DND-41 (cell line): Measurements from ENCODE around the gene FAM53B.

Experiments
- ATAC-seq: fragments of 200-7000 bp; cut with Tn5 transposase; 3 replicates; pipeline ENCODE4 v1.9.1; 2021; ENCODE audit warnings: low read depth; ENCODE audit not compliant: insufficient read depth
- DNase-seq: peaks from one replicate; pipeline ENCODE4 v3.0.0-alpha.2; 2020
- H2AFZ ChIP-seq: 2 replicates; pipeline ENCODE4 v1.6.0; 2012; ENCODE audit warnings: low read depth, low read length
- H3K27ac ChIP-seq: 2 replicates; pipeline ENCODE4 v1.5.1; 2012; ENCODE audit warnings: low read length, inconsistent platforms
- H3K27me3 ChIP-seq: fragments of 200-600 bp; sonication (generic); 2 replicates; pipeline ENCODE4 v1.6.0; 2012; ENCODE audit warnings: low read length, mild to moderate bottlenecking, inconsistent platforms; ENCODE audit not compliant: insufficient read depth, poor library complexity
- H3K36me3 ChIP-seq: 2 replicates; pipeline ENCODE4 v1.5.1; 2012; ENCODE audit warnings: low read length, inconsistent platforms; ENCODE audit not compliant: insufficient read depth
- H3K4me1 ChIP-seq: 2 replicates; pipeline ENCODE4 v1.5.1; 2012; ENCODE audit warnings: mild to moderate bottlenecking, low read length; ENCODE audit not compliant: insufficient read depth
- H3K4me2 ChIP-seq: 2 replicates; pipeline ENCODE4 v1.6.0; 2012; ENCODE audit warnings: mild to moderate bottlenecking, moderate library complexity, low read length, inconsistent platforms; ENCODE audit not compliant: insufficient read depth
- H3K4me3 ChIP-seq, 2 experiments: fragments of 200-600 bp in 1 of 2; shearing (Covaris generic) in 1 of 2; 2 replicates each; pipeline ENCODE4 v1.5.1; 2012 to 2016; ENCODE audit warnings: inconsistent platforms in 2 of 2, low read length in 2 of 2, mild to moderate bottlenecking in 2 of 2, low read depth in 1 of 2, moderate library complexity in 1 of 2
- H3K79me2 ChIP-seq: 2 replicates; pipeline ENCODE4 v1.6.0; 2012; ENCODE audit warnings: low read length, inconsistent platforms; ENCODE audit not compliant: insufficient read depth
- H3K9ac ChIP-seq: 2 replicates; pipeline ENCODE4 v1.6.0; 2012; ENCODE audit warnings: low read depth, mild to moderate bottlenecking, inconsistent platforms, low read length, moderate library complexity
- H3K9me3 ChIP-seq: 2 replicates; pipeline ENCODE4 v1.5.1; 2012; ENCODE audit warnings: low read length, moderate library complexity, mild to moderate bottlenecking, inconsistent platforms; ENCODE audit not compliant: insufficient read depth, severe bottlenecking
- H4K20me1 ChIP-seq: 2 replicates; pipeline ENCODE4 v1.6.0; 2012; ENCODE audit warnings: low read length; ENCODE audit not compliant: insufficient read depth
- EZH2 ChIP-seq: IDR thresholded peaks from 3 replicates; pipeline ENCODE4 v1.6.1; 2012; ENCODE audit warnings: borderline replicate concordance, low read depth, mild to moderate bottlenecking, moderate library complexity, low read length, inconsistent platforms; ENCODE audit not compliant: severe bottlenecking
- TF ChIP-seq, protein P1 (sequence below): IDR thresholded peaks from 2 replicates; pipeline ENCODE4 v1.5.1; 2012; ENCODE audit warnings: borderline replicate concordance, low read length, moderate library complexity, mild to moderate bottlenecking; ENCODE audit not compliant: poor library complexity, severe bottlenecking; ENCODE audit errors: extremely low read depth

Gene FAM53B

GRCh38 chr10:124727361-124727960 is 16.7 kb downstream of the FAM53B start:
- H3K4me1 ChIP-seq: peaks cover 97% of the 10 kb centered on the region
- ATAC-seq: no peak

DNA sequence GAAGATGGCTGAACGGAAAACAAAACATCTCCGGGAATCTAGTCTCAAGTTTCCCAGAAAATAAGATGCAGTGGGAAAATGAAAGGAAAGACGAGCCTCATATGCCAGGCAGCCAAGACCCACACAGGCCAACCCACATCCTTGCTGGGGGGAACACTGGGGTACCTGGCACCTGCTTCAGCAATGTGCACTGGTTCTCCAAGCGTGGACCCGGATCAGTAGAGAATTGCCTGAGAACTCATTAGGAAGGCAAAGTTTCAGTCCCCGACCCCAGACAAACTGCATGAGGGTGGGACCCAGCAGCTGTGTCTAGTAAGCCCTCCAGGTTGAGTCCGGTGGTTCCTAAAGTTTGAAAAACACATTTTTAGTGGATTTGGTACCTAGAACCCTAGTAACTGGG is 18.4 kb downstream of the FAM53B start:
- no peak overlapping the region for H3K4me2 ChIP-seq
- H3K79me2 ChIP-seq: peaks cover 100% of the 10 kb centered on the region
- H3K27ac ChIP-seq: peak overlapping the region; percentile 60
- peaks cover 95% of the 10 kb centered on the region for H4K20me1 ChIP-seq
- DNase-seq (no peak), ATAC-seq (no peak)
- no peak overlapping the region for H3K4me3 ChIP-seq
- peaks cover 85% of the 10 kb centered on the region for H3K4me1 ChIP-seq
- H3K36me3 ChIP-seq: peaks cover 76% of the 10 kb centered on the region
- no peaks in the 10 kb centered on the region for H3K27me3 ChIP-seq
- H2AFZ ChIP-seq: no peak overlapping the region
- H3K9me3 ChIP-seq: no peaks in the 10 kb centered on the region
- TF ChIP-seq EZH2: no peak
- TF ChIP-seq, protein P1, sequence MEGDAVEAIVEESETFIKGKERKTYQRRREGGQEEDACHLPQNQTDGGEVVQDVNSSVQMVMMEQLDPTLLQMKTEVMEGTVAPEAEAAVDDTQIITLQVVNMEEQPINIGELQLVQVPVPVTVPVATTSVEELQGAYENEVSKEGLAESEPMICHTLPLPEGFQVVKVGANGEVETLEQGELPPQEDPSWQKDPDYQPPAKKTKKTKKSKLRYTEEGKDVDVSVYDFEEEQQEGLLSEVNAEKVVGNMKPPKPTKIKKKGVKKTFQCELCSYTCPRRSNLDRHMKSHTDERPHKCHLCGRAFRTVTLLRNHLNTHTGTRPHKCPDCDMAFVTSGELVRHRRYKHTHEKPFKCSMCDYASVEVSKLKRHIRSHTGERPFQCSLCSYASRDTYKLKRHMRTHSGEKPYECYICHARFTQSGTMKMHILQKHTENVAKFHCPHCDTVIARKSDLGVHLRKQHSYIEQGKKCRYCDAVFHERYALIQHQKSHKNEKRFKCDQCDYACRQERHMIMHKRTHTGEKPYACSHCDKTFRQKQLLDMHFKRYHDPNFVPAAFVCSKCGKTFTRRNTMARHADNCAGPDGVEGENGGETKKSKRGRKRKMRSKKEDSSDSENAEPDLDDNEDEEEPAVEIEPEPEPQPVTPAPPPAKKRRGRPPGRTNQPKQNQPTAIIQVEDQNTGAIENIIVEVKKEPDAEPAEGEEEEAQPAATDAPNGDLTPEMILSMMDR: no peak
- no peak overlapping the region for H3K9ac ChIP-seq

More at GRCh38 chr10:124727361-124727960, 16.7 kb downstream of the FAM53B start:
- Histone ChIP-seq H3K27ac (peak overlapping the region; percentile 67), H3K36me3 (peaks cover 88% of the 10 kb centered on the region), H3K9me3 (no peaks in the 10 kb centered on the region), H3K79me2 (peaks cover 100% of the 10 kb centered on the region), H3K27me3 (no peaks in the 10 kb centered on the region), H3K9ac (0 out of 2 replicates have a peak overlapping the region, but pooled peaks have one; percentile 9), H3K4me2 (no peak overlapping the region), H4K20me1 (peaks cover 97% of the 10 kb centered on the region), H2AFZ (no peak overlapping the region), H3K4me3 (no peak overlapping the region)
- TF ChIP-seq, protein P1: no peak
- no peak for TF ChIP-seq EZH2
- DNase-seq: no peak

DNA sequence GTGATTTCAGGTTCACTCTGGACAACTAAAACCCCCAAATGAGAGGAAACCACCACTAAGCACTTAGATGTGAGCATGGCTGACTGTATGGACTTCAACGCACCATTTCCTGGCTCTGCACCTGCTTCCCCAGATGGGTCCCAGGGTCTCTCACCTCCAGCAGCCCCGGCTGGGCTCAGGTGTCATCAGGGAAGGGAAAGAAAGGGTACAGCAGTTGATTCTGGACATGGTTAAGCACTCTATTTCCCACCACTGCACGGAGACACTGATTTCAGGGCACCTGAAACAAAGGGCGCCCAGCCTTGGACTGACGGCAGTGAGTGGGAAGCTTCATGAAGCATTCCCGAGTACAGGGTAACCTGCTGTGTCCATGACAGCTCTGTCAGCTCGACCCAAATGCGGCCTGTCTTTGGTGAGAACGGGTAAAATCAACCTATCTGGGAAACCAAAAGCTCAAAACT is 19.0 kb downstream of the FAM53B start:
- H2AFZ ChIP-seq: no peak overlapping the region
- no peak for ATAC-seq
- no peak overlapping the region for H3K9ac ChIP-seq
- no peaks in the 10 kb centered on the region for H3K9me3 ChIP-seq
- no peak for TF ChIP-seq EZH2
- TF ChIP-seq, protein P1: no peak
- H3K79me2 ChIP-seq: peaks cover 100% of the 10 kb centered on the region
- no peak for DNase-seq
- no peak overlapping the region for H3K4me2 ChIP-seq
- no peak overlapping the region for H3K4me3 ChIP-seq
- H4K20me1 ChIP-seq: peaks cover 92% of the 10 kb centered on the region
- peak overlapping the region; percentile 60 for H3K27ac ChIP-seq
- peaks cover 83% of the 10 kb centered on the region for H3K4me1 ChIP-seq
- no peaks in the 10 kb centered on the region for H3K27me3 ChIP-seq
- H3K36me3 ChIP-seq: peaks cover 74% of the 10 kb centered on the region
